Measurements from ENCODE around the gene SPATC1L.
"Not testable (repeated sequence)": the region's sequence is repeated elsewhere in the genome, so short reads cannot be mapped to it uniquely, and the experiment has no call there.

SPATC1L gene

DNA sequence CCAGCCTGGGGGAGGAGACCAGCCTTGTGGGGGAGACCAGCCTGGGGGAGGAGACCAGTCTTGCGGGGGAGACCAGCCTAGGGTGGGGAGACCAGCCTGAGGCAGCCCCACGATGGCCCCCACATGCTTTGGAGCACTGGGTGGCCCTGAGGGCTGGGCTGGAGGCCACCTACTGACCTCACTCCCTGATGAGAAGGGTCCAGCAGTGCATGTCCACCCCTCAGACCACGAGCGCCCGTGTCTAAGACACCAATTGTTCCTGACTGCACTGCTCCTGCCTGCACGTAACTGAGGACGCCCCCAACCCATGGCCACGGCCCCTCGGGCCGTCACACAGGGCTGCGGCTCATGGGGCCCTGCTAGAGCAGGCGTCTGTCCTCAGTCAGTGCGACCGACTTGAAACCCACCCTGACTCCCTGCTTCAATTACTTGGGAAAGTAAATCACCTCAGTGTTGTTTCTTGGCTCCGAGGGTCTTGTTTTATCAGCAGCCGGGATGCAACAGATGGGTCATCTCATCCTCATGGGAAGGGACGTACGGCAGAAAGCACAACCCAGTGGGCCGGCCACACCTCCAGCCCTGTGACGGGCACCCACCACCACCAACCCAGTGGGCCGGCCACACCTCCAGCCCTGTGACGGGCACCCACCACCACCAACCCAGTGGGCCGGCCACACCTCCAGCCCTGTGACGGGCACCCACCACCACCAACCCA, at the start of gene SPATC1L:
TSS of gene SPATC1L (minus strand) at position 550 of the 715 bp plus-strand sequence. CDS start 1,643 bp downstream, outside the sequence.
- DNase-seq, result peak; percentile 37

DNA sequence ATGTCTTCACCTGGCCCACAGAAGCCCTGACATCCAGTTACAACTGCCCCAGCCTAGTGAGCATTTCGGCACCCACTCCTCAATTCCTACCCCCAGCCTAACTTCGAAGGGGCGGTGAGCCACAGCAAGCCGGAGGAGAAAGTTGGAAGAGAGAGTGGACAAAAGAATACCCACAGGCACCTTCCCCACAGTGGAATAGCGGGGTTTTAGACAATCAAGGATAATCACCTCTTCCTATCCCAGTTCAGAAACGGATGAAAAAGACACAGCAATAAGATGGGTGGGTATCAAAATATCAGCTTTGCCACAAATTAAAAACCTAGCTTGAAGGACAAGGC, 45.6 kb upstream of the SPATC1L start:
- no peak for DNase-seq

DNA sequence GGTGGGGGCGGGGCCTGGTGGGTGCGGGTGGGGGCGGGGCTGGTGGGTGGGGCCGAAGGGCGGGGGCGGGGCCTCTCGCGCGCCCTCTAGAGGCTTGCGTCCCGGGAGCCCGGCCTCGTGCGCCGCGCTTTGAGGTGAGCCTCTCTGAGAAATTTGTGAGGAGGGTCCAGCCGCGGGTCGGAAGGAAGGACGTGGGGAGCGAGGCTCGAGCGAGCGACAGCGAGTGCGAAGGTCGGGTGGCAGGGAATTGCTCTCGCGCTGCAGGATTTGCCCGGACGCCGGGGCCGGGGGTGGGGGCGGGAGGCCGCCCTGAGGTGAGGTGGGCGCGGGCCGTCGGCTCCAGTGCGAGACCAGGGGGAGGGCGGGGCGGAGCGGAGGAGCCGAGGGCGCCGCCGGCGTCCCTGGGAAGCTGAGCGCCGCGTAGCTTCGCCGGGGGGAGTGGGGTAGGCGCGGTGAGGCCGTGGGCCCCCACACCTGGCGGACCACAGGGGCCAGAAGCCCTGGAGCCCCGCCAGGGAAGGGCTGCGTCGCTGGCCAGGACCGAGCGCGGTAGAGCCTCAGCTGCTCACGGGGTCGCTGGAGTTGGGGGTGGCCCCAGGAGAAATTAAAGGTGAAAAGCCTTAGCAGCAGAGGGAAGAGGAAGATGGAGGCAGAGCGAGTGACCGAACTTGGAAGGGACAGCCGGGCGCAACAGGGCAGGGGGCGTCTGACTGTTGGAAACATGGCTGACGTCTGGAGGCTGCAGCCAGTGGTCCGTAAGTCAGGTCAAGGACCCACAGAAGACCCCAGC, 45.1 kb upstream of the SPATC1L start:
- peak; percentile 55 for DNase-seq

DNA sequence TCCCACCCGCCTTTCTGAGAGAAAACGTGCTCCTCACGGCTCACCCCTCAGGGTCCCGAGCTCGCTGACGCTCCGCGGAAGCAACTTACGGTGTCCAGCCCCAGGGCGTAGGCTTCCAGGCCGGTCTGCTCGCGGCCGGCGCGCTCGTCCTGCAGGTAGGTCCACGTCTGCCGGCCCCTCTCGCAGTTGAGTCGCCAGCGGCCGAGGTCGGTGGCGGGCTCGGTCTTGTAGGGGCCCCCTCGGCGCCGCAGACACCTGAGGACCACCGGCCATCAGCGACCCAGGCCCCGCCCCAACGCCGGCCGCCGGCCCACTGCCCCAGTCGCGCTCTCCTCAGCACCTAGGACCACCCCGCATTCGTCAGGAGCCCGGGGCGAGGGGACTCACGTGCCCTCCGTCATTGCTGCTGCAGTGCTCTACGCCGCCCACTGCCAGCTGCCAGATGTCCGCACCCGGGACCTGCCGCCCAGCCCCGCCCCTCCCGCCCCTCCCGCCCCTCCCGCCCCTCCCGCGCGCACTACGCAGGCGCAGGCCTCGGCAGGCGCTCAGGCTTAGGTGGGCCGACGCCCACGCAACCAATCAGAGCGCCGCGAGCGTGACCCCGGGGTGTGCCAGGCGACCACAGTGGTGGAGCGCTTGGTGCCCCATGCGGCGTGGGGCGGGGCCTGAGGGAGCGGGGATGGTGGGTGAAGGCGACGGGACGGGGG, 44.2 kb upstream of the SPATC1L start, which contains the start of gene LSS:
TSS of gene LSS (minus strand) at position 430 of the 707 bp plus-strand sequence. CDS start at position 401, 29 bp downstream.
- peak; percentile 97 for DNase-seq

DNA sequence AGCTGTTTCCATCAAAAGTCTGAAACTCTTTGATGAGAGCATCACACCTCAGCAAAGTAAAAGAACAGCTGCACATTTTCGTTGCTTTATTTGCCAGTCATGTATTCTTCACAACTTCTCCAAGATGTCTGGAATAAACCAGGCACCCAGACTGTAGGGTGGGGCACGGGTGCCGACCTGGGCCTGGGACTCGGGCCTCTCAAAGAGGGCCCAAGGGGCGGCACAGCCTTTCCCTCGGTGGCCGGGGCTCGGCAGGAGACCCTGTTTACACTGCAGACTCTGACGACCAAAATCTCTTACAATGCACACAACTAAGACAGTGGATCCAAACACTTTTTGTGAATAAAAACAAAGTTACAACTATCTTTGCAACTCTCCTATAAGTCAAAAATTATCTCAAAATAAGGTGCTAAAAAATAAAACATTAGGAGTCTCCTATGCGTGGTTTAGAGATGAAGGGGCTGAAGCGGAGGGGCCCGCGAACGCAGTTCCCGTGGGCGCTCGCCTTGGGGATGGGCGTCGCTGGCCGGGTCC, 43.6 kb upstream of the SPATC1L start:
- DNase-seq, result no peak

DNA sequence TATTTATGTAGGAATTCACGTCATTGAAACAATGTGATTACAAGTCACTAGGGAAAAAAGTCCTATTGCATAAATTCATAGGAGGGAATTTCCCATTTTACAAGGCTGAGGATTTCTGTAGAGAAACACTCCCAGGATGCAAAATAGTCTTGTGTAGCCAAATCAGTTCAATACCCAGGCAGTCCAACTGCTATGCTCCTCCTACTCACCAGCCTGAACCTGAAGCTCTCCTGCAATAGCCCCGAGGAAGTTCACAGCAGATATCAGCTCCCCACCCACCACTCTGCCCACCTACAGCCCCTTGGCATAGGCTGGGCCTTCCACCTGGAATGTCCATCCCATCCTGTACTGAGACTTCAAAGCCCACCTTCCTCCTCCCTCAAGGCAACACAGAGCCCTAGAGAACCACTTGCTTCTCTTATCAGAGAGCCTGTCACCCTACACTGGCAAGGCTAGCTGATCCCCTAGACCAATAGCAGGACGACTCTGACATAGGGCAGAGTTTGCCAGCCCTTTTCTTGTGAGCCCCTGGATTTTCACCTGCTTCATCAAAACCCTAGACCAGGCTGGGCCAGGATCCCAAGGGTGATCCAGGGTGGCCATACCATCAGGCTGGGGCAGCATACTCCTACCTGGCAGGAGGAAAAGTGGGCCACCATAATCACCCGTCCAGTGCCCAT, 42.8 kb upstream of the SPATC1L start:
- no peak for DNase-seq

DNA sequence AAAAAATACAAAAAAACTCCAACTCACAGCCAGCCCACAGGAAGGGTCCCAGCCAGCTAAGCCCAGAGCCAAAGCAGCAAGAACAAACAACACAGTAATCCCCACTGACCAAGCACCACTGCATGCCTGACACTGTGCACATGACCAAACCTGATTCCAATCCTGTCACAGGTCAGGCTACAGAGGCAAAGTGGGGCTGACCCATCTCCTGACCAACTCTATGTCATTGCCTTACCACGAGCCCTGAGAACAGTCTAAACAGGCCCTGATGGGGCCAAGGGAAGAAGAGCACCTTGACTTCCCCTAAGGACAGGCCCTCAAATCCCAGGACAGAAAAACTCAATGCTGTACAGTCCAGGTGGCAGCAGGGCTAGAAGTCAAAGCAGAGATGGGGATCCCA, 41.9 kb upstream of the SPATC1L start:
- DNase-seq, result no peak

DNA sequence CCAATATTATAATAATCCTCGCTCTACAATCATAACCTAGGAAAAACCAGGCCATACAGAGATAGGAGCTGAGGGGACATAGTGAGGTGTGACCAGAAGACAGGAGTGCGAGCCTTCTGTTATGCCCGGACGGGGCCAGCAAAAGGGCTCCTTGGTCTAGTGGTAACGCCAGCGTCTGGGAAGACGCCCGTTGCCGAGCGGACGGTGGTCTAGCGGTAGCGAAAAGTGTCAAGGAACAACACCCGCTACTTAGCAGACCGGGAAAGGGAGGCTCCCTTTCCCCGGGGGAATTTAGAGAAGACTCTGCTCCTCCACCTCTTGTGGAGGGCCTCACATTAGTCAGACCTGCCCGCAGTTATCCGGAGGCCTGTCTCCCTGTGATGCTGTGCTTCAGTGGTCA, 39.4 kb upstream of the SPATC1L start:
- DNase-seq, result not testable (repeated sequence)

DNA sequence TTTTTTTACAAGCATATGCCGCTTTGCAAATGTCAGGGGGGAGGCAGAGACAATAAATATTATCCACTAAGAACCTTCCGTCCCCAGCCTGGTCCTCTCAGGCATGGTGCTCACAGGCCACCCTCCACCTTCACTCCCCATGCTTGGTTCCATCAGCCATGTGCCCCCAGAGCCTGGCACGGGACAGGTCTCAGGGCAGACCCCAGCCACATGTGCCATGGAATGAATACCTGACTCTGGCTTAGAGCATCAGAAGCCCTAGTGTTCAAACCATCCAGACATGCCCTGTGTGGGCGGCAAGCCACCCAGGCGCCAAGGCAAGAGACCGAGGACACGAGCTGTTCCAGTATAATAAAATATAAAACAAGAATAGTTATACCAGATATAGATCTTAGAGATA, 39.0 kb upstream of the SPATC1L start:
- DNase-seq, result no peak

DNA sequence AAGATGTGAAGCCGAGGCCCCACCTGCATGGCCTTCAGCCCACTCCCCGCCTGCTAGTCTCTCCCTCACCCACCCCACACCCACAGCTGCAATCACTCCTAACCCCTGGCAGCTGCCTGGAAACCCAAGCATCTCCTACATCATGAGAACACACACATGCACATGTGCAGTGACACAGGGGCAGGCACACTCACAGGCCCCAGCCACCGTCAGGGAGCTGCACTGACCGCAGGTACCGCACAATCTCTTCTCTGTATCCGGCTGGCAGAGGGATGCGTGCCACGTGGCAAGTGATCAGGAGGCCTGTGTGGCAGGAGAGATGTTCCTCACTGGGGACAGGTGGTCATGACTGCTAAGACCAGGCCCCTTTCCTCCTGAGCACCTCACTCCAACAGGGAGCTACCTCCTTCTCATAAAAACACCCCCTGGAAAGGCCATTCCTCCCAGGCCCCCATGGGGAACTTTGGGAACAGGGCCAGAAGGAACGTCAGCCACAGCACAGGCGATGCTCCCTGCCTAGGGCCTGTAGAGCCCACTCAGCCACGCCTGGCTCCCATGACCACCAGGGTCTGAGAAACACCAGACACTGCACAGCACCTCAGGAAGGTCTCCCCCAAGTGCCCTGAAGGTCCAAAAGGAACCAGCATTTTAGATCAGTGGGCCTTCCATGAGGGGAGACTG, 38.3 kb upstream of the SPATC1L start:
- DNase-seq, result no peak

DNA sequence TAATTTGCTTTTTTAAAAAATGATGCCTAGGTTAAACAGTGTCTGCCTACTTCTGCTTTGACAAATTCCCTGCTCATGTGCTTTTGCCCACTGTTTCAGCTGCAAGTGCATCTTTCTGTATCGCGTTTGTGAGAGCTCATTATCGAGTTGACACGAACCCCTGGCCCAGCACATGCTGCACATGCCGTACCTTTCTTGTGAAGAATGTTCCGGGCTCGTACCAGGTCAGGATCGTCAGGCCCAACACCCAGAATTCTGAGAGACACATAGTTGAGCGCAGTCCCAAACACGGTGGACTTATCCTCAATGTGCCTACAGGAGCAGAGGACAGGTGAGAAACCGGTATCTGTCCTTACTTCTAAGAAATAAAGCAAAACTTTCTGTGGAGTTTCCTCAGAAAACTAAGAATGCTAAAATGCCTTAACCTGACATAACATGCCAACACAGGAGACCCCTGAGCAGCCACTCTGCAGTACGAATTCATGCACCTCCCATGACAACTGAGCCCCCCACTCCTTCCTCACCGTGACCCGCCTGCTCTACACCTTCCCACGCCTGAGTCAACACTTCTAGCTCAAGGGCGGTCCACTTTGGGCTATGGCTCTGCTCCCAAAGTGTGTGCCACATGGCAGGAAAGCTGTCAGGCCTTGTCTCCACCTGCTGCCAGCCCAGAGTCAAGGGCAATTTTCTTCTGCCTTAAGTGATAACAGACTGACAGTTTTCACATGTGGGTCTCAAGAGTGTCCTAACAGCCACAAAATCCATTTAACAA, 37.6 kb upstream of the SPATC1L start:
- DNase-seq, result no peak

DNA sequence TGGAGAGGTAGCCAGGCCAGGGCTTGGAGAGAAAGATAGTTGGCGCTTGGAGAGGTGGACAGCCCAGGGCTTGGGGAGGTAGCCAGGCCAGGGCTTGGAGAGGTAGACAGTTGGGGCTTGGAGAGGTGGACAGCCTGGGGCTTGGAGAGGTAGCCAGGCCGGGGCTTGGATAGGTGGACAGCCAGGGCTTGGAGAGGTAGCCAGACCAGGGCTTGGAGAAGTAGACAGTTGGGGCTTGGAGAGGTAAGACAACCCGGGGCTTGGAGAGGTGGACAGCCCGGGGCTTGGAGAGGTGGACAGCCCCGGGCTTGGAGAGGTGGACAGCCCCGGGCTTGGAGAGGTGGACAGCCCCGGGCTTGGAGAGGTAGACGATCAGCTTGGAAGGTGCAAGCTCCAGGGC, 36.6 kb upstream of the SPATC1L start:
- no peak for DNase-seq

DNA sequence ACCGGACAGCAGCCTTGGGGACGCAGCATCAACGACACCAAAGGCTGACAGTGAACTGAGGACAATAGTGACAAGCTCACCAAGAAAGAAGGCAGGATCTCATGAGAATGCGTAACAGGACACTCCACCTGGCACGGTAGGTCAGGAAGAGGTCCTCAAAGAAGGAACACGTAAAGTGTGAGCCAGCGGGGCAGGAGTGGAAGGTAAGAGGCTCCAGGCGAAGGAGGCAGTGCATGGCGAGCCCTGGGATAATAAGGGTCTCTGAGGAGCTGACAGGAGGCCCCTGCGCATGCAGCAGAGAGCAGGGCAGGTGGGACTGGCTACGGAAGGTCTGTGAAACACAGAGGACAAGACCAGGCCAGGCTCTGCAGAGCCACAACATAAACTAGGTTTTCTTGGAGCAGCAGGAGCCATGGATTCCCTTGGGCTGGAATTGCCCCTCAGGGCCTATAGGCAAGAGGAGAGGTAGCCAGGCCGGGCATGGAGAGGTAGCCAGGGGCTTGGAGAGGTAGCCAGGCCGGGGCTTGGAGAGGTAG, 36.1 kb upstream of the SPATC1L start:
- no peak for DNase-seq

DNA sequence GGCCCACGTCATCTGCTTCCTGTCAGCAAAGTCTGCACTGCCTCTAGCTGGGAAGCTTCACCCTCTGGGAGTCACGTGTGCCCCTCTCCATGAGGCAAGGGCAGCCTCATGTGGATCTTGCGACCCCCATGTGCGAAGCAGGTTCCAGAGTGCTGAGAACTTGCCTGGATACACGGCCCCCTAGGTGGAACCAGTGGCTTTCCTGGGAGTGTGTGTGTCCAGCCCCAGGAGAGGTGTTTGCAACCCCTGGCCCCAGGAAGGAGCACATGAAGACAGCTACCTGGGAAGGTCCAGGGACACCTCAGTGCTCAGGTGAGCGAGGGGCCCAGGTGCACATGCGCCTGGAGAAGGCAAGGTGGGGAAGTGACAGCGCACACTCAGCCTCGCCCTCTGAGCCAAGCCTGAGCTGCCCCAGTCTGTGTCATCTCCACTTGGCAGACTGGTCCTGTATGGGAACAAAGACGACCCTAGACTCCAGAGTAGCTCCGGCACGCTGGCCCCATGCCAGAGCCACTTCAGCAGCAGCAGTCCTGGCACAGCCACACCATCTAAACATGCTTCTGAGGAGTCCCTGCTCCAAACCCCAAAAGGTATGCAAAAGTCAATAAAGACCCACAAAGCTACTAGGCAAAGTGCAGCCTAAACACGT, 35.5 kb upstream of the SPATC1L start:
- DNase-seq, result no peak

DNA sequence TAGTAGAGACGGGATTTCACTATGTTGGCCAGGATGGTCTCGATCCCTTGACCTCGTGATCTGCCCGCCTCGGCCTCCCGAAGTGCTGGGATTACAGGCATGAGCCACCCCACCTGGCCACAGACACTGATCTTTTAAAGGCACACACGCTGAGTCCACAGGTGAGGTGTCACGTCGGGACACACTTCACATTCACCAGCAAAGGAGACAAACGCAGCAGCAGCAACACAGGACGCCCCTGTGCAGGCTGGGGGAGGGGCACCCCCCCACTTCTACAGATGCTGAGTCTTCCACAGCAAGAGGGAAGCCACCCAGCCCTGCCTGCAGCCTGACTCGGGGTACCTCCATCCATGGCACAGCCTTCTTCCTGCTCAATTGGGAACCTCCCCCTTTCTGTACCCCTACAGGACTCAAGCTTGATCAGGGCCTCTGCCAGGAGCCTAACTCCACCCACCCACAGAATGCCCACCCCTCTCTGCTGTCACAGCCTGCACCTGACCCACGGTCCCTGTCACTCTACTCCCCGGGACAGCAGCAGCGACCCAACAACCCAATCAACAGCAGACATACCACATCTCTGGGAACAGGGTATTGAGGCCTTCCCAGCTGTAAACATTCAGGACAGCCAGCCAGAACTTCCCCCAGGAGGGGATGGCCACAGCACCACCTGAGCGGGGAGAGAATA, 34.8 kb upstream of the SPATC1L start:
- no peak for DNase-seq

DNA sequence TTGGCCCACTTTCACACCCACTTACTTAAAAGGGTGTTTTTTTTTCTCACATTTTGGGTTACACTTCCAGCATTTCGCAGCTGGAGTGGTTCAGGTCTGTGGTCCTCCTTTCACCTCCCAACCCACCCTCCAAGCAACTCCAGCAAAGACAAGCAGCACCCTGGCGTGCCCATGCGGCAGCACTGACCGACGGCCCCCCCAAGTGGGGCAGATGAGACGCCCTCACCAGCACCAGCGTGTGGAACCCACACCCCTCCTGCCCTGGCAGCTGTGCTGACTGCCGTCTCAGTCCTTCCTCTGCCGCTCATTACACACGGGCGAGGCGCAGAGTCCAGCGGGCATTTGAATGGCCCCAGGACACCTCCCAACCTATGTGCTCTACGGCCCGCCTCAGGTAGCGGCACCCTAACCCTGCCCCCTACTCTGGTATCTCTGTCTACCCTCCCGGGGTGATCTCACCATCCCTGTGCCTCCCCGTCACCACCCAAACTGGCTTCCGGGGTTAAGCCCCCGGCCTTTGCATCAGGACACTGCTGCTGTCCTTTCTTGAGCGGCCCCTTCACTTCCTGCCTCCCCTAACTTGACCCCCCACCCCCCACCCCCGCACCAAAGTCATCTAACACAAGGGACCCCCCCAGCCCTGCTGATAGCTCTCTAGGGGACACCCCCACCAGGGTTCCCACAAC, 33.4 kb upstream of the SPATC1L start:
- DNase-seq, result no peak

DNA sequence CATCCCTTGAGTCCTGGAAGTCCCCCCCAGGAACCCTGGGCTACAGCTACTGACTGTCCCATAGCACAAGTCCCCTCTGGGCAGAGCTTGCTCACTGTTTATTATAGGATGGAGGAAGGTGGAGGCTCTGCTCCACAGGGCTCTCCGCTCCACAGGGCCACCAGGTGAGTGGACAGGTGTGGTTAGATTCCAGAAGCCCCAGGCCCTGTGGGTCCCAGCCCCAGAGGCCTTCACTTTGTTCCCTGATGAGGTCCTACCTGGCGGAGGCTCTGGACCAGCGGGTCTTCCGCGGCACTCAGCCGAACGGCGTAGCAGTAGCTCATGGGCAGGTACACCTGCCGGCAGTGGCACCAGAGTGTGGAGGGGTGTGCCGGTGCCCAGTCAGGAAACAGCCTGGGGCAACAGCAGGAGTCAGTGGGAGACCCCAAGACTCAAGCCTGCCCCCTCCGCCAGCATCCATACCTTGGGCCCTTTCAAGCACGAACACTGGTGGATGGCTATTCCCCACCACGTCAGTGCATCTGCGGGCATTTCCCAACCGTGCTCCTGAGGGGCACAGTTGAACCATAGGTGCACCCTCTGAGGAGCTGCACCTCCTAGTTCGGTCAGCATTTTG, 32.0 kb upstream of the SPATC1L start:
- no peak for DNase-seq

DNA sequence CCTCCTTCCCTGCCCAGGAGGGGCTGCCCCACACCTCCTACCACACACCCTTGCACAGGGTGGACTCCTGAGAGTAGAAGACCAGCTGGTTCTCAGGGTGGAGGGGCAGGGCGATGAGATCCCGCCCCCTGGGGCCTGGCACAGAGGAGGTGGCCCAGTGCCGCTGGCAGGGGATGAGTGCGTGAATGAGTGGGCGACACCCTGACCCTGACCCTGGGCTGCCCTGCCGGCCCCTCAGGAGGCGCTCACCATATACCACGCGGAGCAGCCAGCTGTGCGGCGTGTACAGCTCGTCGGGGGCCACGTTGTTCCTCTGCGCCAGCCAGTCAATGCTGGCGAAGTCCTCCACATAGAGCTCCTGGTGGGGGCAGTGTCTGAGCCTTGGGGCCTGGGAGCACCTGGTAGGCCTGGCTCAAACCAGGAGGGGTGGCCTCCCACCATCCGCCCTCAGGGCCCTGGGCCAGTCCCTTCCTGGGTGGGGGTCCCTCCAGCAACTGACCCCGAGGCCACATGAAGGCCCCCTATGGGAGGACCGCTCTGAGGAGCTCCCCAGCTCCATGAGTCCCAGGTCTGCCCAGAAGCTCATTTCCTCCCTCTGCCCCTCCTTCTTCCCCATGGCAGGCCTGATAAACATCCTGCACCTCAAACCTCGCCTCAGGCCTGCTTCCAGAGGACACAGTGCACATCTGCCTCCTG, 31.3 kb upstream of the SPATC1L start:
- no peak for DNase-seq

Data from activated naive CD4-positive, alpha-beta T cell treated with anti-CD3 and anti-CD28 coated beads, Interleukin-2, amount 50 U/mL, for 16 hours (primary cell).